SU-DHL-6 (cell line): ENCODE results near the gene PTPRN2.

Source experiments
- H2AFZ ChIP-seq: fragments of 200-600 bp; sonication (generic); 2 replicates; pipeline ENCODE4 v1.6.1; 2014; ENCODE audit warnings: low read depth, mild to moderate bottlenecking, moderate library complexity, mixed read lengths, antibody characterized with exemption, low read length; ENCODE audit not compliant: severe bottlenecking
- H3F3A ChIP-seq: fragments of 200-600 bp; shearing (Covaris generic); 2 replicates; pipeline ENCODE4 v1.6.0; 2016; ENCODE audit warnings: antibody characterized with exemption, mild to moderate bottlenecking; ENCODE audit not compliant: insufficient read depth
- H3K27ac ChIP-seq: fragments of 200-600 bp; sonication (generic); 2 replicates; pipeline ENCODE4 v1.5.1; 2016; ENCODE audit warnings: low read depth, mild to moderate bottlenecking, low read length, moderate library complexity, mixed read lengths
- H3K27me3 ChIP-seq: fragments of 200-600 bp; sonication (generic), shearing (Covaris generic); 2 replicates; pipeline ENCODE4 v1.6.0; 2014; ENCODE audit warnings: mild to moderate bottlenecking, low read length
- H3K36me3 ChIP-seq: fragments of 200-600 bp; sonication (generic); 2 replicates; pipeline ENCODE4 v1.6.1; 2014; ENCODE audit warnings: mild to moderate bottlenecking, low read length, mixed read lengths
- H3K4me2 ChIP-seq: fragments of 300-600, 200-600 bp; shearing (Covaris generic), sonication (generic); 2 replicates; pipeline ENCODE4 v1.6.0; 2014; ENCODE audit warnings: low read length, low read depth, mild to moderate bottlenecking; ENCODE audit not compliant: poor library complexity, severe bottlenecking
- H3K4me3 ChIP-seq: fragments of 200-600 bp; sonication (generic); 2 replicates; pipeline ENCODE4 v1.5.1; 2014; ENCODE audit warnings: antibody characterized with exemption, low read length, mild to moderate bottlenecking, mixed read lengths; ENCODE audit not compliant: insufficient read depth, poor library complexity, severe bottlenecking
- H3K79me2 ChIP-seq: fragments of 200-600 bp; sonication (generic); 2 replicates; pipeline ENCODE4 v1.6.1; 2014; ENCODE audit warnings: mild to moderate bottlenecking, low read length, moderate library complexity; ENCODE audit not compliant: insufficient read depth
- H3K9ac ChIP-seq: fragments of 200-600 bp; sonication (generic); 2 replicates; pipeline ENCODE4 v1.7.0; 2014; ENCODE audit warnings: mild to moderate bottlenecking, low read length
- H3K9me2 ChIP-seq: fragments of 200-600 bp; sonication (generic); replicated peaks from 2 replicates; pipeline ENCODE4 v1.6.1; 2014; ENCODE audit warnings: low read length; ENCODE audit not compliant: insufficient read depth
- H3K9me3 ChIP-seq: fragments of 200-600 bp; sonication (generic); 2 replicates; pipeline ENCODE4 v1.6.1; 2014; ENCODE audit warnings: low read length, mixed read lengths; ENCODE audit not compliant: insufficient read depth
- H4K20me1 ChIP-seq: fragments of 200-600 bp; sonication (generic); 2 replicates; pipeline ENCODE4 v1.6.1; 2014; ENCODE audit warnings: low read depth, mild to moderate bottlenecking, antibody characterized with exemption, low read length, moderate library complexity, mixed read lengths
- EZH2phosphoT487 ChIP-seq: fragments of 200-600 bp; sonication (generic), shearing (Covaris generic); conservative IDR thresholded peaks from 2 replicates; pipeline ENCODE4 v1.6.1; 2018; ENCODE audit warnings: mild to moderate bottlenecking, antibody characterized with exemption, low read length, moderate library complexity, mixed read lengths
- TF ChIP-seq, protein P1 (sequence below): fragments of 200-600 bp; sonication (generic); IDR thresholded peaks from one replicate; pipeline ENCODE4 v1.5.1; 2017; ENCODE audit warnings: antibody characterized with exemption, mild to moderate bottlenecking, low read length, moderate library complexity; ENCODE audit not compliant: insufficient read depth, poor library complexity, severe bottlenecking

PTPRN2 gene

GRCh38 chr7:157832006-157832405, 755.6 kb downstream of the PTPRN2 start:
- Histone ChIP-seq H3K27me3 (no peaks in the 10 kb centered on the region), H3K4me3 (no peak overlapping the region), H3K9ac (no peak overlapping the region), H3F3A (no peaks in the 10 kb centered on the region), H3K9me2 (no peaks in the 10 kb centered on the region), H2AFZ (no peak overlapping the region), H3K4me2 (no peak overlapping the region), H3K27ac (no peak overlapping the region), H3K9me3 (no peaks in the 10 kb centered on the region), H3K79me2 (no peaks in the 10 kb centered on the region), H3K36me3 (no peaks in the 10 kb centered on the region), H4K20me1 (no peaks in the 10 kb centered on the region)
- TF ChIP-seq, protein P1, sequence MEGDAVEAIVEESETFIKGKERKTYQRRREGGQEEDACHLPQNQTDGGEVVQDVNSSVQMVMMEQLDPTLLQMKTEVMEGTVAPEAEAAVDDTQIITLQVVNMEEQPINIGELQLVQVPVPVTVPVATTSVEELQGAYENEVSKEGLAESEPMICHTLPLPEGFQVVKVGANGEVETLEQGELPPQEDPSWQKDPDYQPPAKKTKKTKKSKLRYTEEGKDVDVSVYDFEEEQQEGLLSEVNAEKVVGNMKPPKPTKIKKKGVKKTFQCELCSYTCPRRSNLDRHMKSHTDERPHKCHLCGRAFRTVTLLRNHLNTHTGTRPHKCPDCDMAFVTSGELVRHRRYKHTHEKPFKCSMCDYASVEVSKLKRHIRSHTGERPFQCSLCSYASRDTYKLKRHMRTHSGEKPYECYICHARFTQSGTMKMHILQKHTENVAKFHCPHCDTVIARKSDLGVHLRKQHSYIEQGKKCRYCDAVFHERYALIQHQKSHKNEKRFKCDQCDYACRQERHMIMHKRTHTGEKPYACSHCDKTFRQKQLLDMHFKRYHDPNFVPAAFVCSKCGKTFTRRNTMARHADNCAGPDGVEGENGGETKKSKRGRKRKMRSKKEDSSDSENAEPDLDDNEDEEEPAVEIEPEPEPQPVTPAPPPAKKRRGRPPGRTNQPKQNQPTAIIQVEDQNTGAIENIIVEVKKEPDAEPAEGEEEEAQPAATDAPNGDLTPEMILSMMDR = no peak
- TF ChIP-seq EZH2phosphoT487 = no peak

DNA sequence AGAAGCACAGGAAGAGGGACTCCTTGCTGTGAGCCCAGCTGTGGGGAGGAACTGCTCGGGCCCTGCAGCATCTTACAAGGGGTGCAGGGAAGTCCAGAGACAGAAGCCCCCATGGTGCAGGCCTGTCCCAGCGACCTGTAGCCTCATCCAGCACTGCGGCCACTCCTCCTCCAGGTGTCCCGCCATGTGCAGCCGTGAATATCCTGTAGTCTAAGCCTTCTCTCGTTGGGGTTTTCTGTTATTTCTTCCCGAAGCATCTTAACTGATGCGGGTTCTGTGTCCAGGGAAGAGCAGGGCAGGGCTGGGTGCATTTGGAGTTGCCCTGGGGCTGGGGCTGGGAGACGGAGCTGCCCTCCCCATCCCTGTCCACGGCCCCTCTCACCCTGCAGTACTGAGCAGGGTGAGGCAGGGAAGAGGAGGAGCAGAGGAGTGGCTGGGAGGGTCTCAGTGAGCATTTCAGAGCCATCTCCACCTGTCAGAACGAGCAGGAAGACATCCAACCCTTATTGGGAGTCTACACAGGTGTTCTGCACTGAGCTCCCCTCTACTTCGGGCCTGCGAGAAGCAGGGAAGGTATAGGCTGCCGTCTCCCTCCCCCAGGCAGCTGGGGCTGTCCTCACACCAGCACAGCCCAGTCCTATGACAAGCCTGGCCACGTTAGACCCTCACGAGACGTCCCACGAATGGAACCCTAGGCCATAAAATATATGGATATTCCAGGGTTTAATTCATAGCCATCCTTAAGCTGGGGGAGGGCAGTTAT, 756.3 kb downstream of the PTPRN2 start:
- H3K9ac ChIP-seq = no peak overlapping the region
- H3K27me3 ChIP-seq = no peaks in the 10 kb centered on the region
- no peak overlapping the region for H3K4me2 ChIP-seq
- no peaks in the 10 kb centered on the region for H4K20me1 ChIP-seq
- no peak overlapping the region for H3K27ac ChIP-seq
- H3K4me3 ChIP-seq = no peak overlapping the region
- no peaks in the 10 kb centered on the region for H3F3A ChIP-seq
- no peaks in the 10 kb centered on the region for H3K9me2 ChIP-seq
- no peaks in the 10 kb centered on the region for H3K79me2 ChIP-seq
- no peaks in the 10 kb centered on the region for H3K36me3 ChIP-seq
- no peak for TF ChIP-seq EZH2phosphoT487
- TF ChIP-seq, protein P1 = no peak
- no peaks in the 10 kb centered on the region for H3K9me3 ChIP-seq
- H2AFZ ChIP-seq = no peak overlapping the region

- Histone ChIP-seq H3K79me2 (no peaks in the 10 kb centered on the region), H3K9me2 (no peaks in the 10 kb centered on the region), H2AFZ (no peak overlapping the region), H4K20me1 (no peaks in the 10 kb centered on the region), H3K9me3 (no peaks in the 10 kb centered on the region), H3K27ac (no peak overlapping the region), H3K4me3 (no peak overlapping the region), H3K27me3 (no peaks in the 10 kb centered on the region), H3F3A (no peaks in the 10 kb centered on the region), H3K9ac (no peak overlapping the region), H3K36me3 (no peaks in the 10 kb centered on the region), H3K4me2 (no peak overlapping the region)
- no peak for TF ChIP-seq EZH2phosphoT487
- TF ChIP-seq, protein P1 = no peak
These were observed 757.3 kb downstream of the PTPRN2 start for GRCh38 chr7:157830331-157830730.
